A549 (cell line): Measurements from ENCODE around the gene CHEK2. TPM values are rescaled to one million over a fixed set of nuclear protein-coding genes. Genes with fewer than 3 reads are reported as not detected.
"Not testable (repeated sequence)": the region's sequence is repeated elsewhere in the genome, so short reads cannot be mapped to it uniquely, and the experiment has no call there.

Experiments
- ATAC-seq, 2 experiments: fragments of 200-7000 bp in 1 of 2; fragments of >200 bp in 1 of 2; cut with Nextera tagmentation in 1 of 2; cut with Tn5 transposase in 1 of 2; 3 replicates each; pipeline versions ENCODE4 v1.8.0 to v1.9.1; 2018 to 2020; ENCODE audit warnings: mild to moderate bottlenecking in 1 of 2, moderate library complexity in 1 of 2
- CTCF ChIA-PET: fragments of 300-600 bp; sonication (Branson Sonifier 250); formaldehyde crosslinking; extraction: SDS; loops from one replicate; lab custom pipeline; 2021; ENCODE audit warnings: antibody characterized with exemption, inconsistent platforms; lab: Yijun Ruan, JAX
- POLR2A ChIA-PET: fragments of 350-600 bp; formaldehyde crosslinking; extraction: SDS; loops from one replicate; lab custom pipeline; 2021; ENCODE audit warnings: antibody characterized with exemption, inconsistent platforms; lab: Yijun Ruan, JAX
- DNase-seq, 2 experiments: peaks; one replicate each; pipeline versions ENCODE4 v3.0.0 to v3.0.0-alpha.2; 2011 to 2016; ENCODE audit warnings: low read depth in 1 of 2, low spot score in 1 of 2
- FAIRE-seq: peaks from 2 replicates; lab custom pipeline; 2011; peaks lifted over from hg19 to GRCh38; lab: Jason Lieb, UNC
- H3K27ac ChIP-seq, 2 experiments: fragments of >200 bp; sonication (Bioruptor Twin); formaldehyde crosslinking; 3 replicates each; pipeline ENCODE4 v1.5.1; 2016 to 2017
- H3K4me1 ChIP-seq: fragments of >200 bp; sonication (Bioruptor Twin); formaldehyde crosslinking; 3 replicates; pipeline ENCODE4 v1.6.1; 2016
- H3K4me2 ChIP-seq: fragments of >200 bp; sonication (Bioruptor Twin); formaldehyde crosslinking; 3 replicates; pipeline ENCODE4 v1.6.1; 2016
- H3K4me3 ChIP-seq: fragments of >200 bp; sonication (Bioruptor Twin); formaldehyde crosslinking; 3 replicates; pipeline ENCODE4 v1.5.1; 2016
- H3K9me3 ChIP-seq: fragments of >200 bp; sonication (Bioruptor Twin); formaldehyde crosslinking; 3 replicates; pipeline ENCODE4 v1.6.1; 2016
- CBX2 ChIP-seq: fragments of 200-600 bp; sonication (generic); IDR thresholded peaks from 2 replicates; pipeline ENCODE4 v1.6.1; 2016; ENCODE audit warnings: low read depth, mild to moderate bottlenecking, borderline replicate concordance
- E2F6 ChIP-seq: IDR thresholded peaks from 2 replicates; pipeline ENCODE4 v1.6.1; 2012; ENCODE audit warnings: low read depth, borderline replicate concordance
- EHMT2 ChIP-seq: fragments of 200-600 bp; sonication (generic); IDR thresholded peaks from 2 replicates; pipeline ENCODE4 v1.6.1; 2016; ENCODE audit warnings: antibody characterized with exemption, low read depth, mild to moderate bottlenecking, moderate library complexity
- ELK1 ChIP-seq: fragments of 150-350 bp; IDR thresholded peaks from 2 replicates; pipeline ENCODE4 v1.6.1; 2014; ENCODE audit warnings: low read depth, mild to moderate bottlenecking, low read length
- FOXS1 ChIP-seq: fragments of 250-450 bp; sonication (Bioruptor Pico); IDR thresholded peaks from 2 replicates; pipeline ENCODE4 v1.5.0; 2020; ENCODE audit warnings: mild to moderate bottlenecking, moderate library complexity
- HMGXB4 ChIP-seq: fragments of 250-450 bp; sonication (Bioruptor Pico); IDR thresholded peaks from 2 replicates; pipeline ENCODE4 v1.5.0; 2021; ENCODE audit warnings: mild to moderate bottlenecking, moderate library complexity, borderline replicate concordance
- MAZ ChIP-seq: fragments of 150-350 bp; IDR thresholded peaks from 2 replicates; pipeline ENCODE4 v1.6.1; 2014; ENCODE audit warnings: antibody characterized with exemption, low read depth, low read length, borderline replicate concordance
- NFE2L2 ChIP-seq: fragments of 150-350 bp; conservative IDR thresholded peaks from 2 replicates; pipeline ENCODE4 v1.6.1; 2014; ENCODE audit warnings: low read length
- NR3C1 ChIP-seq: fragments of >200 bp; sonication (Bioruptor Twin); formaldehyde crosslinking; IDR thresholded peaks from 3 replicates; pipeline ENCODE4 v1.6.1; 2017
- PHF8 ChIP-seq: fragments of 200-600 bp; sonication (generic); IDR thresholded peaks from 2 replicates; pipeline ENCODE4 v1.6.1; 2016; ENCODE audit warnings: low read depth, mild to moderate bottlenecking, antibody characterized with exemption, moderate library complexity, borderline replicate concordance
- POLR2A ChIP-seq: IDR thresholded peaks from 2 replicates; pipeline ENCODE4 v1.6.1; 2012; ENCODE audit warnings: mild to moderate bottlenecking, low read length
- POLR2AphosphoS2 ChIP-seq: conservative IDR thresholded peaks from 2 replicates; pipeline ENCODE4 v1.6.1; 2012; ENCODE audit warnings: low read length, improper control_type of control experiment, inconsistent platforms
- RAD21 ChIP-seq, 2 experiments: fragments of >200 bp in 1 of 2; sonication (Bioruptor Twin) in 1 of 2; formaldehyde crosslinking in 1 of 2; IDR thresholded peaks in 1 of 2; conservative IDR thresholded peaks in 1 of 2; 2 replicates in 1 of 2; 3 replicates in 1 of 2; pipeline ENCODE4 v1.6.1; 2012 to 2018; ENCODE audit warnings: inconsistent platforms in 1 of 2
- TP53 ChIP-seq: fragments of 250-450 bp; sonication (Bioruptor Pico); IDR thresholded peaks from 2 replicates; pipeline ENCODE4 v1.5.0; 2021; ENCODE audit warnings: mild to moderate bottlenecking, moderate library complexity
- ZC3H11A ChIP-seq: fragments of 450-650 bp; IDR thresholded peaks from 2 replicates; pipeline ENCODE4 v1.6.1; 2014; ENCODE audit warnings: antibody characterized with exemption, mild to moderate bottlenecking
- ZNF302 ChIP-seq: fragments of 250-450 bp; sonication (Bioruptor Pico); IDR thresholded peaks from 2 replicates; pipeline ENCODE4 v1.9.0; 2021; ENCODE audit warnings: inconsistent platforms, mild to moderate bottlenecking, moderate library complexity
- ZSCAN20 ChIP-seq: fragments of 250-450 bp; sonication (Bioruptor Pico); IDR thresholded peaks from 2 replicates; pipeline ENCODE4 v1.8.0; 2022; ENCODE audit warnings: mild to moderate bottlenecking, moderate library complexity
- WGBS: methylation state at CpG from one replicate; pipeline ENCODE4 v1.1.6; 2017; ENCODE audit errors: missing lambda C conversion rate; 5-methylcytosine and 5-hydroxymethylcytosine counted together
- polyA plus RNA-seq, 4 experiments: library from polyadenylated mRNA; depleted of rRNA in 3 of 4; stranded (reverse); fragments of >200 nt; fragmentation: RNase III in 1 of 4; extraction: RNeasy Plus Mini Kit Qiagen cat#74134 plus additional on column Dnase treatment in 1 of 4; gene quantifications; 2 replicates in 3 of 4; 3 replicates in 1 of 4; pipeline ENCODE4 v1.2.3, GENCODE V29; 2011 to 2017

The CHEK2 gene
- polyA plus RNA-seq, 2 of the 4 experiments (the other 2 are of a cell fraction) = 13.0 to 26.1 TPM

- TF ChIP-seq ELK1 = no peak
Observed at GRCh38 chr22:28703436-28703835, 38.2 kb downstream of the CHEK2 start (continued).

GRCh38 chr22:28702891-28703290 is 38.7 kb downstream of the CHEK2 start:
- ChIA-PET CTCF (no interaction called here), POLR2A (no interaction called here)
- WGBS = 98% methylated on average over 2 of the region's 2 CpGs
- no peak for ATAC-seq
- DNase-seq = no peak
- Histone ChIP-seq H3K4me3 (no peak overlapping the region), H3K27ac (no peak overlapping the region), H3K4me2 (no peak overlapping the region), H3K9me3 (no peaks in the 10 kb centered on the region), H3K4me1 (no peaks in the 10 kb centered on the region)
- FAIRE-seq = no peak
- TF ChIP-seq EHMT2 = no peak
- no peak for TF ChIP-seq ZC3H11A
- no peak for TF ChIP-seq POLR2A
- no peak for TF ChIP-seq NR3C1
- no peak for TF ChIP-seq NFE2L2
- TF ChIP-seq TP53 (CRISPR knock-in tag) = no peak
- TF ChIP-seq CBX2 = no peak
- TF ChIP-seq ZSCAN20 = no peak
- TF ChIP-seq ZNF302 (CRISPR knock-in tag) = no peak
- TF ChIP-seq RAD21 (conservative IDR thresholded peaks at IDR 0.05 in 1 of 2, IDR thresholded peaks at IDR 0.05 in 1 of 2) = no peak
- TF ChIP-seq POLR2AphosphoS2 = no peak
- no peak for TF ChIP-seq HMGXB4 (CRISPR knock-in tag)
- TF ChIP-seq FOXS1 (CRISPR knock-in tag) = no peak
- no peak for TF ChIP-seq E2F6
- no peak for TF ChIP-seq PHF8
- no peak for TF ChIP-seq MAZ

- CTCF ChIA-PET, ATAC-seq, H3K4me2 ChIP-seq, H3K4me3 ChIP-seq, H3K4me1 ChIP-seq, POLR2A ChIA-PET, H3K27ac ChIP-seq, FAIRE-seq, H3K9me3 ChIP-seq, DNase-seq: not testable (repeated sequence)
- WGBS = 83% methylated on average over 6 of the region's 6 CpGs
Observed at GRCh38 chr22:28693041-28693760, 48.4 kb downstream of the CHEK2 start.

- DNase-seq, FAIRE-seq, H3K4me1 ChIP-seq, H3K4me2 ChIP-seq, CTCF ChIA-PET, H3K4me3 ChIP-seq, POLR2A ChIA-PET, H3K9me3 ChIP-seq, H3K27ac ChIP-seq, ATAC-seq: not testable (repeated sequence)
- WGBS = 81% methylated on average over 2 of the region's 2 CpGs
Observed at GRCh38 chr22:28689796-28690195, 51.8 kb downstream of the CHEK2 start.

- POLR2A ChIA-PET, H3K9me3 ChIP-seq, H3K27ac ChIP-seq, H3K4me2 ChIP-seq, DNase-seq, ATAC-seq, H3K4me3 ChIP-seq, FAIRE-seq: not testable (repeated sequence)
- WGBS = 77% methylated on average over 4 of the region's 4 CpGs
- H3K4me1 ChIP-seq = peaks cover 13% of the 10 kb centered on the region; the same call in 2 of the 3 replicates
- CTCF ChIA-PET = interaction anchor here (0.6 kb wide), 1 partner anchor 26 kb away, joined by 3 read pairs; no protein-coding TSS in a partner anchor
Observed at GRCh38 chr22:28682966-28683365, 58.7 kb downstream of the CHEK2 start.
